Measurements from ENCODE around the gene TOGARAM2. TPM values are rescaled to one million over a fixed set of nuclear protein-coding genes. Genes with fewer than 3 reads are reported as not detected.

The TOGARAM2 gene
- total RNA-seq, 6 experiments from 2014 or later: not detected

GRCh38 chr2:28990445-28990844 is 9.3 kb downstream of the TOGARAM2 start:
- Mint-ChIP-seq H3K4me3 (no peak overlapping the region), H3K27me3 (ENCODE audit: insufficient read depth) (peaks cover 44% of the 10 kb centered on the region), H3K9me3 (no peaks in the 10 kb centered on the region), H3K4me1 (ENCODE audit: low read depth) (peaks cover 17% of the 10 kb centered on the region), H3K36me3 (ENCODE audit: low read depth) (no peaks in the 10 kb centered on the region), H3K27ac (no peak overlapping the region)
- no peak for DNase-seq
- TF ChIP-seq, protein P1, sequence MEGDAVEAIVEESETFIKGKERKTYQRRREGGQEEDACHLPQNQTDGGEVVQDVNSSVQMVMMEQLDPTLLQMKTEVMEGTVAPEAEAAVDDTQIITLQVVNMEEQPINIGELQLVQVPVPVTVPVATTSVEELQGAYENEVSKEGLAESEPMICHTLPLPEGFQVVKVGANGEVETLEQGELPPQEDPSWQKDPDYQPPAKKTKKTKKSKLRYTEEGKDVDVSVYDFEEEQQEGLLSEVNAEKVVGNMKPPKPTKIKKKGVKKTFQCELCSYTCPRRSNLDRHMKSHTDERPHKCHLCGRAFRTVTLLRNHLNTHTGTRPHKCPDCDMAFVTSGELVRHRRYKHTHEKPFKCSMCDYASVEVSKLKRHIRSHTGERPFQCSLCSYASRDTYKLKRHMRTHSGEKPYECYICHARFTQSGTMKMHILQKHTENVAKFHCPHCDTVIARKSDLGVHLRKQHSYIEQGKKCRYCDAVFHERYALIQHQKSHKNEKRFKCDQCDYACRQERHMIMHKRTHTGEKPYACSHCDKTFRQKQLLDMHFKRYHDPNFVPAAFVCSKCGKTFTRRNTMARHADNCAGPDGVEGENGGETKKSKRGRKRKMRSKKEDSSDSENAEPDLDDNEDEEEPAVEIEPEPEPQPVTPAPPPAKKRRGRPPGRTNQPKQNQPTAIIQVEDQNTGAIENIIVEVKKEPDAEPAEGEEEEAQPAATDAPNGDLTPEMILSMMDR (IDR thresholded peaks at IDR 0.05): no peak

- peak; percentile 11 for DNase-seq
- H3K9me3 Mint-ChIP-seq: no peaks in the 10 kb centered on the region
- peaks cover 22% of the 10 kb centered on the region for H3K4me1 Mint-ChIP-seq (ENCODE audit: low read depth)
- no peak overlapping the region for H3K4me3 Mint-ChIP-seq
- TF ChIP-seq, protein P1 (IDR thresholded peaks at IDR 0.05): no peak
- no peaks in the 10 kb centered on the region for H3K36me3 Mint-ChIP-seq (ENCODE audit: low read depth)
- H3K27ac Mint-ChIP-seq: no peak overlapping the region
- H3K27me3 Mint-ChIP-seq (ENCODE audit: insufficient read depth): peaks cover 44% of the 10 kb centered on the region
Observed at GRCh38 chr2:28991021-28991420, 9.9 kb downstream of the TOGARAM2 start.

GRCh38 chr2:28991460-28991859 is 10.4 kb downstream of the TOGARAM2 start:
- H3K27ac Mint-ChIP-seq: no peak overlapping the region

DNA sequence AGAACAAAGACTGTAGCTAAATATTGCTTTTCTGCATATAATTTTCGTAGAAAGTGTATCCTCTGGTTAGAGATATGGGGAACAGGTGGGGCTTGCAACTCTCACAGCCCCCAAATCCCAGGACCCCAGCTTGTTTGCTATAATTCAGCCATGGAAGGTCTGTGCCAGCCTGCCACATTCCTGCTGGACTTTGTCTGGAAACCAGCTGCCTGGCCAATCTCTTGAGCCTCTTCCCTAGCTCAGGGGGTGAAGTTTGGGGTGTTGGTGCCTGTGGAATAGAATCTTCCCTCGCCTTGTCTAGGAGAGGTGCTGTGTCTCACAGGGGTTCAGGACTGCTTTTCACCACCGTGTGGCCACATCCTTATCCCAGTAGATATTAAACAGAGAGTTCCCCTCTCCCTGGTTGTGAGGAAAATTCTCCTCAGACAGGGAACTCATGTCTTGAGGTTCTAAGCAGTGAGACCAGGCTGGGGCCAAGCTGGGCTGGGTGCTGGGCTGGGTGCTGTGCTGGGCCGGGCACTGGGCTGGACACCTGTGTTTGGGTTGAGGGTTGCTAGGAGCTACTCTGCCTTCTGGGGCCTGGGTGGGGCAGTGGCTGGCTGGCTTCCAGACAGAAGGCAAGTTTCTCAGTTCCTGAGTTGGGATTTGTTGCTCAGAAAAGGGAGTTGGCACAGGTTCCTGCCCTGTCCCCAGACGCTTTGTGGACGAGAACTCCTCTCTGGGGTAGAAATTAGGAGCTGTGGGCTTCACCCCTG is 12.3 kb downstream of the TOGARAM2 start:
- Mint-ChIP-seq H3K27ac (no peak overlapping the region), H3K27me3 (ENCODE audit: insufficient read depth) (peaks cover 35% of the 10 kb centered on the region), H3K9me3 (no peaks in the 10 kb centered on the region), H3K4me1 (ENCODE audit: low read depth) (peaks cover 33% of the 10 kb centered on the region), H3K4me3 (no peak overlapping the region), H3K36me3 (ENCODE audit: low read depth) (no peaks in the 10 kb centered on the region)
- TF ChIP-seq, protein P1 (IDR thresholded peaks at IDR 0.05): no peak
- no peak for DNase-seq

More at GRCh38 chr2:28991460-28991859, 10.4 kb downstream of the TOGARAM2 start:
- peaks cover 43% of the 10 kb centered on the region for H3K27me3 Mint-ChIP-seq (ENCODE audit: insufficient read depth)
- H3K9me3 Mint-ChIP-seq: no peaks in the 10 kb centered on the region
- no peak for DNase-seq
- no peak overlapping the region for H3K4me3 Mint-ChIP-seq
- H3K36me3 Mint-ChIP-seq (ENCODE audit: low read depth): no peaks in the 10 kb centered on the region
- peaks cover 23% of the 10 kb centered on the region for H3K4me1 Mint-ChIP-seq (ENCODE audit: low read depth)
- TF ChIP-seq, protein P1 (IDR thresholded peaks at IDR 0.05): no peak

DNA sequence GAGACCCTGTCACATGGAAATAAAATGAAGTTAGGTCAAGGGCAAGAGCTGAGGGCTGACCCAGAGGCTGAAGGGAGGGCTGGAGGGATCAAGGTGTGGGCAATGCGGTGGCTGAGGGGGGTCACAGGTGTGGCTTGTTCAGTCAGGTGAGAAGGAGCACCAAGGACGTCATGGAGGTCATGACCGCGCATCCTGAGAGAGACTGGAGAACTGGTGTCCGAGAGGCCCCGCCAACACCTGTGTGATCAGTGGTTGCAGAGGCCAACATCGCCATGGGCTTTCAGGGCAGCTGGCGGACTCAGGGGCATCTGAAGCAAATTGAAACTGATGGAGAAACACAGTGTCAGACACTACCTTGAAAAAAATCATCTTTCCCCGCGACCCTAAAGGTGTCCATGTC is 13.0 kb downstream of the TOGARAM2 start:
- Mint-ChIP-seq H3K27ac (no peak overlapping the region), H3K4me3 (no peak overlapping the region), H3K36me3 (ENCODE audit: low read depth) (no peaks in the 10 kb centered on the region), H3K27me3 (ENCODE audit: insufficient read depth) (peaks cover 33% of the 10 kb centered on the region), H3K4me1 (ENCODE audit: low read depth) (peaks cover 33% of the 10 kb centered on the region), H3K9me3 (no peaks in the 10 kb centered on the region)
- DNase-seq: no peak
- TF ChIP-seq, protein P1 (IDR thresholded peaks at IDR 0.05): no peak

Data from HFFc6 (cell line).